GM18505 (cell line): ENCODE data around the gene FAM228B.
"Not testable (repeated sequence)": the region's sequence is repeated elsewhere in the genome, so short reads cannot be mapped to it uniquely, and the experiment has no call there.

Experiments
- ATAC-seq: cut with Tn5 transposase; IDR thresholded peaks from one replicate; pipeline ENCODE4 v1.9.1; 2021; ENCODE audit not compliant: unreplicated experiment
- POLR2A ChIP-seq: IDR thresholded peaks from 4 replicates; pipeline ENCODE4 v1.6.1; 2011; ENCODE audit warnings: borderline replicate concordance; ENCODE audit not compliant: insufficient read depth, insufficient read length; ENCODE audit errors: extremely low read depth

FAM228B gene

GRCh38 chr2:24183366-24184069 is 60.2 kb downstream of the FAM228B start:
- ATAC-seq, result no peak
- no peak for TF ChIP-seq POLR2A

DNA sequence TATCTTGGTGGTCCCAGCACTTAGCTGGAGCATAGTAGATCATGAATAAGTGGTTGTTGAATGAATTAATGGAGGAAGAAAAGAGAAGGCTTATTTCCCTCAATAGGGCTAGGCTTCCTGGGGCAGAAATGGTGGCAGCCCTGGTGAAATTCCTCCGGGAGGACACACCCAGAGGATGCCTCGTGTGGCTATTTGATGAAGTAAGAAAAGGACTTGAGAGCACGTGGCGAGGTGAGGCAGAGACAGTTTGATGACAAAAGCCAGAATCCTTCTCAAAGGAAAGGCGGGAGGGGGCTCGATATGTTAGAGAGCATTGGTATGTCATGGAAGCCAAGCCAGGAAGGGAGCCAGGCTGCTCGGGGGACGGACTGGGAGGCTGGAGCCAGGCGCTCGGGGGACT is 66.3 kb downstream of the FAM228B start:
- no peak for TF ChIP-seq POLR2A
- no peak for ATAC-seq

GRCh38 chr2:24190503-24190902 is 67.2 kb downstream of the FAM228B start:
- no peak for TF ChIP-seq POLR2A

DNA sequence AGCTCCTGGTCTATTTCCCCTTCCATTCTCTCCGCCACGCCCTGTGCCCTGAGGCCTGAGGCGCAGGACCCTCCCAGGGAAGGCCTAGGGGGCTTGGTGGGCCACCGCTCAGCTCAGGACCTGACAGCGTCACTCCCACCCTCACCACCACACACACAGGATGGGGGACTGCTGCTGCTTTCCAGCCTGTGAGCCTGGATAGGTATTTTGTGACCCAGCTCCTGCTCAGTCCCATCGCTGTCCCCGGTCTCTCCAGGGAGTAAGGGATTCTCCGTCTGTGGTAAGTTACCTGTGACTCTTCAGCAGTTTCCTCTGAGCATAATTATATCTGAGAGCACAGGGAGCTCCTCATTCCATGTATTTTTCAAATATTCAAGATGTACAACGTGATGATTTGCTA is 67.9 kb downstream of the FAM228B start:
- no peak for ATAC-seq
- TF ChIP-seq POLR2A, result no peak

More at GRCh38 chr2:24190503-24190902, 67.2 kb downstream of the FAM228B start:
- no peak for ATAC-seq

GRCh38 chr2:24191848-24192247 is 68.6 kb downstream of the FAM228B start:
- TF ChIP-seq POLR2A, result no peak
- ATAC-seq, result no peak

DNA sequence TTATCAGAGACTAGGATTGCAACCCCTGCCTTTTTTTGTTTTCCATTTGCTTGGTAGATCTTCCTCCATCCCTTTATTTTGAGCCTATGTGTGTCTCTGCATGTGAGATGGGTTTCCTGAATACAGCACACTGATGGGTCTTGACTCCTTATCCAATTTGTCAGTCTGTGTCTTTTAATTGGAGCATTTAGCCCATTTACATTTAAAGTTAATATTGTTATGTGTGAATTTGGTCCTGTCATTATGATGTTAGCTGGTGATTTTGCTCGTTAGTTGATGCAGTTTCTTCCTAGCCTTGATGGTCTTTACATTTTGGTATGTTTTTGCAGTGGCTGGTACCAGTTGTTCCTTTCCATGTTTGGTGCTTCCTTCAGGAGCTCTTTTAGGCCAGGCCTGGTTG is 73.9 kb downstream of the FAM228B start:
- ATAC-seq, result not testable (repeated sequence)

DNA sequence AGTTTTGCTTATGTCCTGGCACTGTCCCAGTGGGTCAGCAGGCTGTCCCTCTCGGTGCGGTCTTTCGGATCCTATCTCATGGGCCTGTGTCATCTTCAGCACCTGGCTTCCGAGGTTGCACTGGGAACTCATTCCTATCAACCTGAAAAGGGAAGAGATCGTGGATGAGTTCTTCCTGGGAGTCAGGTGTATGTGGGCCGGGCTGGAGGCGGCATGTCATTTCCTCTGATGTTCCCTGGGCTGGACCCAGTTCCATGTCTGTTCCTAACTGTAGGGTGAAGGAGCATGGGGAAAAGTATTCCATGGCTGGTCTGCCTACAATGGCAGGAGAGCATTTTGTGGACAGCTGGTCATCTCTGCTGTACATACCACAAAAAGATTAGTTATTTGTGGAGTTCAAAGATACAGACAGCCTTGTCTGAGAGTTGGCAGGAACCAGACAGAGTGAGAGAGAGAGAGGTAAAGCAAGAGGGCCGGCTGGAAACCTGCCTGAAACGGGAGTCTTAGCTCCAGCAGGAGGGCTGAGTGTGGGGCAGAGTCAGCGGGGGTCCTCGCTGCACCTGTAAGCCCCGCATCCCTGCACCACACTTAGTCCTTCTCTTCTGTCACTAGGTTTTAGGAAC is 76.8 kb downstream of the FAM228B start:
- TF ChIP-seq POLR2A, result no peak
- ATAC-seq, result no peak

DNA sequence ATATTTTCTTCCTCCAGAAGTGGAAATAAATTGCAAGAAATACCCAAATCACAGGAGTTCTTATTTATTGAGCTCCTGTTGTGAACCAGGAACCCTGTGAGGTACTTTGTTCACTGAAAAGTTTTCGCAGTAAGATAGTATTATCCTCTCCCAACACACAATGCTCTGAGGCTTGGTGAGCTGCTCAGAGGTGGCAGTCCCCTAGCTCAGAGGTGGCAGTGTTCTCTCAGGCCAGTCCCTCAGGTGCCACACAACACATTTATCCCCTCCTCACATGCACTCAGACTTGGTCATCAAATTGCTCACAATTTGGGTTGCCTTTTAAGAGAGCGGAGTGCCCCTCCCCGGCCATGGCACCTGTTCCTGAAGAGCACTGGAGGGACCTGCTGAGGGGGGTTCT is 77.5 kb downstream of the FAM228B start:
- no peak for TF ChIP-seq POLR2A

DNA sequence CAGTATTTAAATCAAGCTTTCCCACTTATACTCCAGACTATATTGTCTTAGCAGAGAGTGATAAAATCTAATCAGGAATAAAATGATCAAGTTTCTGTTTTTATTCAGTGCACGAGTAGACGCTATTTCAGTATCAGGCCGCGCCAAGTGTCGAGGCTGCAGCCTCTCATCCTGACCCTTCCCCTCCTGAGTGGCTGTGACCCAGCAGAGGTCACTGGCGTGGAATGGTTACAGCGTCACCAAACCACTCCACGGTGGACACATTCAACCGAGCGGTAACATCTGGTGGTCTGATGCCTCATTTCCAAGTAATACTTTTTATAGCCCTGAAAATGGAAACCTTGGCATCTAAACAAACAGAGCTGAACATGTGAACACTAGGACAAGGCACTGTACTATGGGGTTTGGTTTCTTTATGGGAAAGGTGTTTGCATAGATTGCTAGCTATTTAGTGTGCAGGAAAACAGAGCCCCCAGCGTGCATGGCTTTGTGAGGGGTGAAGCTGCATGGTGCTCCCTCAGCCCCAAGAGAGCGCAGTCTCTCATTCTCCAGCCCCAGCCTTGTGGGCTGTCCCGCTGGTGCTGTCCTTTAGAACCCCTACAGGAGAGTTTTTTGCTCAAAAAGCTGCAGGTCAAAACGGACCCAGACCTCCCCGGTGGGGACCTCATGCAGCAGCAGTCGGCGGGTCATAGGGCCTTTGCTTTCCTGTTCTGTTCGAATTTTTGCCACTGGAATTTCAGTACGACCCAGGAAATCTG is 79.9 kb downstream of the FAM228B start:
- ATAC-seq, result no peak

More for the DNA sequence above, 77.5 kb downstream of the FAM228B start:
- ATAC-seq, result no peak

GRCh38 chr2:24203787-24204150 is 80.5 kb downstream of the FAM228B start:
- ATAC-seq, result no peak
- no peak for TF ChIP-seq POLR2A

More for the DNA sequence above, 79.9 kb downstream of the FAM228B start:
- no peak for TF ChIP-seq POLR2A

DNA sequence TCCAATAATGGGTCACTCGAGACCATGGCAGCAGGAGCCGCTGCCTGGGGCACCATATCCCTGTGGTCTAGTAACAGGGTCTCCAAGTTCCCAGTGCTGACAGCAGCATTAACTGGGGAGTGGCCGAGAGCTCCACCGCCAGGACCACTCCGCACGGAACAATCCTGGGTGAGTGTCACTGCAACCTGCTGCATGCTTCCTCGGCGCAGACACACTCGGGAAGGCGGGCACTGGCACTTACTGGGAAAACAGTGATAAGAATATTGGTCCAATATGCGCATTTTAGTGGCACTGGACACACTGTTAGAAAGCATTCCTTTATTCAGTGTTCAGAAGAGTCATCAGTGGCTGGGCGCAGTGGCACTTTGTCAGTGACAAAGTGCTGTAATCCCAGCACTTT is 81.2 kb downstream of the FAM228B start:
- no peak for ATAC-seq
- no peak for TF ChIP-seq POLR2A

DNA sequence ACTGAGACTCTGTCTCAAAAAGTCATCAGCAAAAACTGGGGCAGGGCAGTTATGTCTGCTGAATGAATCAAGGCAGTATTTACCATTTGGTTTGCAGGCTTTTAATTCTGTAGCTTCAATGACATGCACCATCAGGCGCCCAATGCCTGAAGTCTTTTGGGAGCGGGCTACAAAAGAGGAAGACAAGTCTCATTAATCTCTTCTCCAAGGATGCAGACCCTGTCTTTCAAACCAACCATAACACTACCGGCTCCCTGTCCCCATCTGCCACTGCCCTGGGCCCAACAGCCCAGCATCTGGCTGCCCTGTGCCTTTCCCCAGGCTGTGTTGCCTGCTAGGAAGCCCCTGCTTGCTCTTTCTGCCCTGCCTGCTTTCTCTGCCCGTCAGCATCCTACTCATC is 81.9 kb downstream of the FAM228B start:
- ATAC-seq, result no peak
- TF ChIP-seq POLR2A, result no peak

DNA sequence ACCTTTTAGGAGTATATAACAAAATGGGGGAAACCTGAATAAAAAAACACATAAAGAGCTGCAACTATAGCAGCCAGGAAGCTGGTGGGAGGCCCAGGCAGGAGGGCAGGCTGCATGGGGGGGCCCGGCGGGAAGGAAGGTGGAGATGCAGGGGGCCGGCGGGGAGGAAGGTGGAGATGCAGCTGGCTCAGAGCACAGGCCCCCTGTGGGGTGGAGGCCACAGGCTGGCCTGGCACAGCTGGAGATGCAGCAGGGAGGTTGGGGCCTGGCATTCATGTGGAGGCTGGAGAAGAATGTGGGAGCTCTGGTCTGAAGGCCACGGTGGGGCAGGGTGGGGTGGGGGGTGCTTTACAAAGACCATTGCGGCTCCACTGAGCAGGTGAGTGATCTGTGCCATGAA is 83.0 kb downstream of the FAM228B start:
- TF ChIP-seq POLR2A, result no peak
- no peak for ATAC-seq

DNA sequence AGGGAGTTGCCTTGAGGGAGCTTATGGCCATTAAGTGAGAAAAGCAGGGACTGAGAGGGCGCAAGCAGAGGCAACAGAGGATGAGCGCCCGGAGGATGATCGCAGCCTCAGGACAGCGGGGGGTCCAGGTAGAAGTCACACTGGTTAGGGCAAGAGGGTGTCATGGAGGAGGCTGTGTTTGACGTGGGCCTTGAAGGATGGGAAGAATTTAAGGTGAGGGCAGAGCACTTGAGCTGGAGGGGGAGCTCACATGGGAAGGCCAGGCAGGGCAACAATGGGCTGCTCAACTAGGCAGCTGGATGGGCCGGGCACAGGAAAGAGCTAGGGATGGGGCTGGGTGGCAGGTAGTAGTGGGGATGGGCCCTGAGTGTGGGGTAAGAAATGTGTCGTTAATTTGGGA is 83.4 kb downstream of the FAM228B start:
- ATAC-seq, result no peak
- TF ChIP-seq POLR2A, result no peak
